Kidney capillary endothelial cell (primary cell): ENCODE results near the gene OPCML.

Source experiments
- DNase-seq: peaks from one replicate; pipeline ENCODE4 v3.0.0-alpha.2; 2018; ENCODE audit warnings: low spot score

OPCML gene

GRCh38 chr11:133503776-133504175 lies 28.5 kb downstream of the OPCML start:
- no peak for DNase-seq

DNA sequence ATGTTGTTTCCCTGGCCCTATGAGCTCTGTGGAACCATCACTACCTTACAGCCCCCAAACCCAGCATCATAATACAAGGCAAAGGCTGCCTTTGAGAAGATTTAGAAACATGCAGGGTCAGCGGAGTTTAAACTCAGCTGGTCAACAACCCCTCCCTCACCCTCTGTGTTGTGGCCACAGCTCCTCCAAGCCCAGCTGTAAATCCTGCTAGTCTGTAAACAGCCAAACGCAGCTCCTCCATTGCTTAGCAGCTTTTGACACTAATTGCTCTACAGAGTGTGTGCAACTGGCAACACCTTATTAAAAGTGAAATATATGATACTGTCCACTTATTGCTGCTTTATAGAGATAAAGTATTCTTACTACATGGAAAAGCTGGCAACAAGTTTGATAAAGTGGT lies 29.1 kb downstream of the OPCML start:
- DNase-seq: no peak

DNA sequence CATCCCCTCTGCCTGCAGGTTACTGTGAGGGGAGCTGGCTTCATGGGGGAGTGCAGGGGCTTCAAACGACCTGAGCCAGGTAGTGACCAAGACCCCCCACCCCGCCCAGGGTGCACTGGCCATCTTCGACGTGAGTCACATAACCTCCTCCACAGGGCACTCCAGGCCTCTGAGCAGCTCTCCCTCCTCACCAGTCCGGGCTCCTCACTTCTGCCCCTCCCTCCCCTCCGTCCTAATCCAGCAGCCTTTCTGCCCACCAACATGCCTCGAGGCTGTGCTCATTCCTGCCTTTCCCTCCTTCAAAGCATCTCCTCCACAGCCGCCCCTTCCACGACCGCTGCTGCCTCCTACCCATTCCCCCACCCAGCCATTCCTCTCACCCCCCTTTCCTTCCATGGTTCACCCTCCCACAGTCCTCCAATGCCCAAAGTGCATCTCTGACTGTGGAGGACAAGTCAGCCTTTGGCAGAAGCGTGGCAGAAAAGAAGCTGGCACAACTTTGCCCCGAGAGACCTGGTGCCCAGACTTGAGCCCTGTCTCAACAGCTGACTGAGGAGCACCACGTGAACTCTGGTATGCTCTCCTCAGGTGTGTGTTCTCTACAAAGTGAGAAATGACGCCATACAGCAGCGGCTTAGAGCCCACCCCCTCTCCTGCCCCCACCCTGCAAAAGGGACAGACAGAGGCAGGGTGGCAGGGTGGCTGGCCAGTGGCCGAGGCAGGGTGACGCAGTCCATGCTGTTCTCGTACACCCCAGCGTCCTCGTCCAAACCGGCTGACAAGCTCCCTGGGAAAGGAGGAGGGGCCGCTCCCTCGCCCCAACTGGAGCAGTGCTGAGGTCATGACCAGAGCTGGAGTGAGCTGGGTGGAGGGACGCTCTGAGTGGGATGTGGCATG lies 30.4 kb downstream of the OPCML start:
- DNase-seq: no peak

DNA sequence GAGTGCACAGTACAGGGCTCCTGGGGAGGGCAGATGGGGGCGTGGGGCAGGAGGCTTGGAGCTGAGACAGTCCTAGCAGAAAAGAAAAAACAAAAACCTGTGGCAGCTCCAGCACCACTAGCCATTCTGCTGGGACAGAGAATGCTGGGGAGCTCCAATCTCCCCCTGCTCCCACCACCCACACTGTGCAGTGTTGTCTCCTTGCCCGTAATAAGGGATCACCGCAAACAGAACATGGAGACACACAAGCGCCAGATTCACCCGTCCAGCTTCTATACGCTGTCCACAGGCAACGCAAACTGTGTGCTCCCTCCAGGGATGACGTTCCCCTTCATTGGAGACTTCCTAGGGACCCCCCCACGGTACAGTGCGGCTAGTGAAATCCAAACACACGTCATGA lies 31.4 kb downstream of the OPCML start:
- DNase-seq: no peak

DNA sequence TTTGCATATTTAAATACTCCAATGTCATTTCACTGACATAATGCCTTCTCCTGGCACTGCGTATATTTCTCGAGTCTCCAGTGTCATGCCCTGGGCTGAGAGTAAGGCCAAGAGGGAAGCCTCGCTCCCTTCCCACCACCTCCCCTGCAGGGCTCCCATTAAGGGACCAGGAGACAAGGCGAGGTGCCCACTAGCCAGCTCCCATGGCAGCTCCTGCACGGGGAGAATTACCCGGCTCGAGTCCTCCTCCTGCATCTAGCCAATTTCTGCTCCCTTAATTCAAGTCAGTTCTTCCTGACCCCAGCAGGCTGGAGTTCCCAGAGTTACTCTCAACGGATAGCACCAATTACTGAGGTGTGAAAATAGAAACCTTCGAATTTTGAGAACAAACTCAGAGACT lies 31.9 kb downstream of the OPCML start:
- DNase-seq: no peak

DNA sequence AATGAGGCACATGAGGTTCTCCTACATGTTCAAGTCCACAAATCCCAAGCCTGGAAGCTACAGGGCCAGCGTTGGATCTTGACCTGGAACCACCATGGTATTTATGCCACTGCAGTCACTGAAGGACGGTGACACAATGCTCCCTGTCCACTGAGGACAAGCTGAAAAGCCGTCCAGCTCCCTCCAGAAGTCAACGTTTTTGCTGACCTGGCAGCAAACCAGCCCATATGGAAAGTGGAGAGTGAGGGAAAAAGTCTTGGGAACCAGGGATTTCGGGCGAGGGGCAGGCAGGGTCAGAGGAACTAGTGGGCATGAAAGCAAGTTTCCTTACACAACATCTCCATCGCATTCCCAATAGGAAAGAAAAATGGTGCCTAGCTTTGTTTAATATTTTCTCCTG lies 33.3 kb downstream of the OPCML start:
- no peak for DNase-seq

DNA sequence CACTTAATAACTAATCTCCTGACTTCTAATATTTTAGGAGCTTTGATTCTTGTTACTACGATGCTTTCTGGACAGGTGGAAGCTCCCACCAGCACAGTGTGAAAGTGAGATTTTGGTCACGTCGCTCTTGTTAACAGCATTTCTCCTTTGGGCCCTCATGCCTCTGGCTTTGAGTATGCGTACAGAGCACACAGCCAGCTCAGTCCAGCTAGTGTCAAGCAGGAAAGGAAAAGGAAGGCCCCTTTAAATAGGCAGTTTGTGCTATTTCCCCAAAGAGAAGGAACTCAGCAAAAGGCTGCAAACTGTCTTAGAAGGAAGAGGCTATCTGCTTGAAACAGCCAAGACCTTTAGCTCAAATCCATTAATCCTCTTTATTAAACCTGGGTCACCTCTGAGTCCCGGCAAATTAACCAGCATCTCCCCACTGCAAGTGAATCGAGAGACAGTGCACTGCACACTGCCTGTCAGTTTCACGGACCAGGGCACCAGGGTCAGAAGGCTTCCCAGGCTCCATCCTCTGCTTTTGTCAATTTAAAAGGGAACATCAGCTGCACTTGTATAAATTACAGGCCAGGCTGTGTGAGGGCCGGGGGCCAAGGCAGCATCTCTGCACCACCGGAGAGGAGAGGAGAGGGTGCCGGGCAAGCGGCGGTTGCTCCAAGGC lies 34.7 kb downstream of the OPCML start:
- DNase-seq: no peak

DNA sequence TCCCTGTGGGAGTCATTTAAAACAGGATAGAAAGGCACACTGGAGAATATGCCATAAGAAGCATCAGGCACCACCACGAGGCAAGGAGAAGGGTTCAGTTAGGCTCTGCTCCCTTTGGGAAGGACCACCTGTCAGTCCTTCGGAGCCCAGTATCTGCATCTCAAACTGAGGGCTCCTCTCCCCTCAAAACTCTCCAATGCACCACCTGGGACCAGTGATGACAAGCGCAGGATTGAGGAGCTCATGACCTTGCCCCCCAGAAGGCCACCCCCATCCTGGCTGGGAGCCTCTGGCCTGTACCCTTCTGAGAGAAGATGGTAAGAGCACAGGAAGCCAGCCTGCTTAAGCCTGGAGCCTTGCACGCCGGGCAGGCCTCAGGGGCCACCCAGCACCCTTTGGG lies 39.4 kb downstream of the OPCML start:
- DNase-seq: no peak

DNA sequence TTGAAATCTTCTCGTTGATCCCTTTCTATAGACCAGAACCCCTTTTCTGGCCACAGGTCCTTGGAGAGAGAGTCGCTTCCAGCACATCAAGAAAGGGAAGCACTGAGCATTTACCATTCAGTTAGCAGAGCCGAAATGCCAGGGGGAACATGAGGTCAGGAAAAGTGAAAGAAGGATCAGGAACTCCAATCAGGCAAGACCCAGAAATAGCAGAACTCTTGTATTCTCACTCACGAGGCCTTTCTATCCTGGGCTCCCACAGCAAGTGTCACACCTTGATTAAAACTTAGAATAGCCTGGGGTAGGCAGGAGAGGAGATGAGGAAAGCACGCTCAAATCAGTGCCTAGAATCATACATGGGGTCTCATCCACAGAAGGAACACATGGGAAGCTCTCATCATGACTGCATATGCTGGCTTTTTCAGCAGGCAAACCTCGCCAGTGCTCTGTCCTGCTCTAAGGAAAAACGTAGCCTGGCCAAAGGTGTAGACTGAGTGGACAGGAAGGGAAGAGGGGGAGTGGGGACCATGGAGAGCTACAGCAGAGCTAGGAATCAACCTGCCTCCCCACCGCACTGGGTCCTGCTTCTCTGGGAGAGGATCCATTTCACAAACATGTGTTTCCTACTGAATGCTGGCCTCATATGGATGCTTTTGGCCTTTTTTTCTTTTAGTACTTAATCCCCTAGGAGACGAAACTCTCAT lies 40.5 kb downstream of the OPCML start:
- no peak for DNase-seq

GRCh38 chr11:133480722-133481121 lies 51.6 kb downstream of the OPCML start:
- DNase-seq: no peak

- DNase-seq: no peak
Measured at GRCh38 chr11:133479209-133479608, 53.1 kb downstream of the OPCML start.

- DNase-seq: no peak
Measured at GRCh38 chr11:133477251-133477625, 55.1 kb downstream of the OPCML start.

GRCh38 chr11:133476570-133477250 lies 55.6 kb downstream of the OPCML start:
- DNase-seq: no peak

GRCh38 chr11:133474461-133474860 lies 57.8 kb downstream of the OPCML start:
- DNase-seq: no peak

DNA sequence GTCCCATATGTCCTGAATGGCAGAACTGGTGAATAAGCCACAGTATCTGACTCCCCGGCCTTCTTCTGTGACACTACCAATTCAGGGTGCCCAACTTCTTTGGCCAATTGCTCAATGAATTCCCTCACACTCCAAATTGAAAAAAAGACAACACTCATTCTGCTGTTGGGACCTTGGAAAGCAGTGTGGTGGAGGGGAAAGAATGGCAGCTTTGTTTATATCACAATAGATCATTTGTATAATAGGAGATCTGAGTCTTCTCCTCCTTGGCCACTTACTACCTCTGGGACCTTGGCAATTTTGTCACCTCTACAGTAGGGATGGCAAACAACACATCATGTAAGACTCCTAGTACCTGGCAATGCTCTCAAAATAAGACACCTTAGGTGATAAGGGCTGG lies 64.6 kb downstream of the OPCML start:
- no peak for DNase-seq

DNA sequence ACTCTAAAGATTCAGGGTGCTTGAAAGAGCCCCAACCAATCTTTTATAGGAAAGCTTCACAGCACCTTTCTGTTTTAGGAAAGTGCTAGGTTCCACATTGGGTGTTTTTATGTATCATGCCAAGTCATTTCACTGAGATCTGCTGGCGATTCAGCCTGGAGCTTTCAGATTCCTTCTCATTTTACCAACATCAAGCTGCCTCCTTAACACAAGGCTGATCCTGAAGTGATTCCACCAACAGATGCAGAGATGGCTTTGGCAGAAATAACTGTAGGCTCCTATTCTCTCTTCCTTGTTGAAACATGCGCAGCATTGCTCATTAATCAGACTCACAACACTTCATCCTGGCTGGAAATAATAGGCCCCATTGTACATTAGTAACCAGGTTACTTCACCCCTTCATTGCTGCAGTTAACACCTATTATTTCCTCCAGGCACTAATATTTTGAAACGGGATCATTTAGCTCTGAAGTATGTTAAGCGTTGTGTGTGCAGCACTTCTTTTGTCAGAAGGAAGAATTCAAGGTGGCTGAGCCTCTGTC lies 89.0 kb downstream of the OPCML start:
- no peak for DNase-seq

DNA sequence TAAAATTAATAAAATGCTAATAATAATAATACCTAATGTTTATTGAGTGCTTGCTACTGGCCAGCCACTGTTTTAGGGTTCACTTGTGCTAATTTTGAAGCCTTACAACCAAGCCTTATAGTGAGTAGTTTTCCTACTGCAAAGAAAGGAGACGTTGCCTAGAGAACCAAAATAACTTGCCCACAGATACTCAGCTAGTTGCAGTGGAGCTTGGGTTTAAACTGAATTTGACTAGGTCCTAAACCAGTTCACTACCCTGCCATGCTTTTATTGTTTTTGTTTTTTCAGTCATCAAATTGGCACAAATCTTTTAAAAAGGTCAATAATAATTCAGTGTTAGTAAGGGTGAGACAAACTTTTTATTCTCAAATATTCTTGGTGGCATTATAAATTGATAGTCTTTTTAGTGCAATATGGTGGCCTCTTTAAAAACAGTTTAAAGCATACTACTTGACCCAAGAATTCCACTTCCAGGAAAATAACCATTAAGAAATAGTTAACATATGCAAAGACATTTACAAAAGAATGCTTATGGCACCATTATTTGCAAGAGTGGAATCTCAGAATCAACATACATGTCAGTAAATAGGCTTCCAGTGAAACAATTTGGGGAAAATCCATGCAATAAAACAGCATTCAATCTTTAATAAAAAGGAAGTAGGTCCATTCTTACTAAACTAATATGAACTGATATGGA lies 90.2 kb downstream of the OPCML start:
- DNase-seq: no peak

DNA sequence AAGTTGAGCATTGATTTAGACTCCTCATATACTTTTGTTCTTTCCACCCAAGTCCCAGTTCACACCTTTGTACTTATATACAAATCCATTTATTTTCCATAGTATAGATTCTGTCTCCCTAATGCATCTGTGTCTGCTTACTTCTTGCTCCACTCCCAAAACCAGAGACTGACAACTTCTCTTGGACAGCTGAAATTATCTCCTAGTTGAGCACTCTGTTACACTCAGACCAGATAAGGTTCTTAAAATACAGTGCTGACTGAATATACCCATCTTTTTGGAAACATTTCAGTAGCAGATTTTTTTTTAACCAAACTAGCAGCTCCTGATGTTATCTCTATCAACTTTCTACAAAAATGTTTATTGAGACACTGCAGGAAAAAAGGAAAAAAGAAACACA lies 106.3 kb downstream of the OPCML start:
- DNase-seq: no peak

DNA sequence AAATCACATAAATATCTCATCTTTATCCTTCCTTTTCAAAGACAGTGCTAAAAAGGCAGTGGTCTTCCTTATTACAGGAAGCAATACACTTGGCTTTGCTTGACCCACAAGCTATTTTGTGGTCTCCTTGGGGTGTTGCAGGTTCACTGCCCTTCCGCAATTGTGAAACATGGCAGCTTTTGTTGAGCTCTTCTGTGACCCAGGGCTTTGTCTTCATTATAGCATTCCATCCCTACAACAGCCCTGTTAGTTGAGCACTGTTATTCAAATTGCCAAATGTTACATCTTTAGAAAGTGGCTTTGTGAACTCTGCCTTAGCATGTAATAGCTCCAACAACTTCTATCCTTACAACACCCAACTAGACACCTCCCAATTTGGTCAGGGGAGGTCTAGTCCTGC lies 107.1 kb downstream of the OPCML start:
- DNase-seq: no peak

GRCh38 chr11:133418218-133418617 lies 114.1 kb downstream of the OPCML start:
- DNase-seq: no peak

GRCh38 chr11:133414506-133414905 lies 117.8 kb downstream of the OPCML start:
- DNase-seq: no peak

DNA sequence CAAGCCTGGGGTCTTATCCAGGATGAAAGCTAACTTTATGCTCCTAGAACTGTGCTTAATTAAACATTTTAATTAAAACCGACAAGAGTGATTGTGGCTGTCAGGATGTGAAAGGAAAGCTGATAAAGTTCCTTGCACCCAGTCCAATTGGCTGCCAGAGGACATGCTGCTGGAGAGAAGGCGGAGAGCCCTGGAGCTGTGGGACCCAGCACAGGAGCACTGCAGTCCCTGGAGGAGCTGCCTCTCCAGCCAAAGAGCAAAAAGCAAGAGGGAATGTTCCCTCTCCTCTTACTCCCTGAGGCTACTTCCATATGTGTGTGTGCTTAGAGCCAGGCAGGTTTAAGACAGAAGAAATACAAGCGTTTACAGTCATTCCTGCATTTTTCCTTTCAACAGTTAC lies 118.6 kb downstream of the OPCML start:
- DNase-seq: no peak
